Neural progenitor cell (in vitro differentiated cells): ENCODE data around the gene ACMSD. TPM values are rescaled to one million over a fixed set of nuclear protein-coding genes. Genes with fewer than 3 reads are reported as not detected.

Source experiments
- DNase-seq: peaks from one replicate; pipeline ENCODE4 v3.0.0-alpha.2; 2016; ENCODE audit warnings: low spot score
- H2AFZ ChIP-seq: fragments of 200-600 bp; sonication (generic); replicated peaks from 2 replicates; pipeline ENCODE4 v1.6.1; 2016; ENCODE audit warnings: antibody characterized with exemption
- H3F3A ChIP-seq: fragments of 200-600 bp; sonication (generic); 2 replicates; pipeline ENCODE4 v1.6.1; 2016; ENCODE audit warnings: antibody characterized with exemption, low read depth
- H3K27ac ChIP-seq: fragments of 200-600 bp; sonication (generic); 2 replicates; pipeline ENCODE4 v1.5.1; 2016; ENCODE audit warnings: mild to moderate bottlenecking
- H3K27me3 ChIP-seq: fragments of 200-600 bp; sonication (generic); 2 replicates; pipeline ENCODE4 v1.6.1; 2016; ENCODE audit warnings: mild to moderate bottlenecking, moderate library complexity
- H3K36me3 ChIP-seq: fragments of 200-600 bp; sonication (generic); 2 replicates; pipeline ENCODE4 v1.5.1; 2016
- H3K4me1 ChIP-seq: fragments of 200-600 bp; sonication (generic); 2 replicates; pipeline ENCODE4 v1.6.1; 2016; ENCODE audit warnings: mixed run types
- H3K4me2 ChIP-seq: fragments of 200-600 bp; sonication (generic); 2 replicates; pipeline ENCODE4 v1.6.1; 2016
- H3K4me3 ChIP-seq: fragments of 200-600 bp; sonication (generic); 2 replicates; pipeline ENCODE4 v1.5.1; 2016
- H3K79me2 ChIP-seq: fragments of 200-600 bp; sonication (generic); 2 replicates; pipeline ENCODE4 v1.6.1; 2016; ENCODE audit warnings: low read depth
- H3K9ac ChIP-seq: fragments of 200-600 bp; sonication (generic); 2 replicates; pipeline ENCODE4 v1.6.1; 2016
- H3K9me3 ChIP-seq: fragments of 200-600 bp; sonication (generic); 2 replicates; pipeline ENCODE4 v1.5.1; 2016; ENCODE audit warnings: low read depth
- H4K20me1 ChIP-seq: fragments of 200-600 bp; sonication (generic); 2 replicates; pipeline ENCODE4 v1.6.1; 2016; ENCODE audit warnings: low read depth
- H3K27ac Mint-ChIP-seq: 3 replicates; pipeline ENCODE4 v1.8.0; 2021; ENCODE audit warnings: mixed read lengths
- H3K27me3 Mint-ChIP-seq: 2 replicates; pipeline ENCODE4 v1.8.0; 2022; ENCODE audit warnings: low read depth, mild to moderate bottlenecking, inconsistent platforms, moderate library complexity, mixed read lengths; ENCODE audit not compliant: insufficient read depth
- H3K36me3 Mint-ChIP-seq: 3 replicates; pipeline ENCODE4 v1.8.0; 2021; ENCODE audit warnings: mixed read lengths
- H3K4me1 Mint-ChIP-seq: 3 replicates; pipeline ENCODE4 v1.8.0; 2021; ENCODE audit warnings: mixed read lengths
- H3K4me3 Mint-ChIP-seq: 3 replicates; pipeline ENCODE4 v1.8.0; 2021; ENCODE audit warnings: mild to moderate bottlenecking, moderate library complexity, mixed read lengths
- H3K9me3 Mint-ChIP-seq: 3 replicates; pipeline ENCODE4 v1.8.0; 2020; ENCODE audit warnings: mixed read lengths
- CTCF ChIP-seq: fragments of 200-600 bp; sonication (generic); IDR thresholded peaks from 2 replicates; pipeline ENCODE4 v1.5.1; 2017; ENCODE audit warnings: antibody characterized with exemption, mild to moderate bottlenecking
- EZH2 ChIP-seq: fragments of 200-600 bp; sonication (generic); IDR thresholded peaks from 2 replicates; pipeline ENCODE4 v1.6.1; 2017; ENCODE audit warnings: antibody characterized with exemption, mild to moderate bottlenecking, moderate library complexity
- EZH2phosphoT487 ChIP-seq: fragments of 200-600 bp; sonication (generic); IDR thresholded peaks from 2 replicates; pipeline ENCODE4 v1.6.1; 2017; ENCODE audit warnings: antibody characterized with exemption
- total RNA-seq: library from RNA; depleted of rRNA; stranded (reverse); fragments of >200 nt; gene quantifications from 2 replicates; pipeline ENCODE4 v1.2.3, GENCODE V29; 2015; ENCODE audit warnings: low replicate concordance

The ACMSD gene
- total RNA-seq, 1 donor from 2014 or later: not detected

- Histone ChIP-seq H3K36me3 (no peaks in the 10 kb centered on the region), H3K79me2 (no peaks in the 10 kb centered on the region), H3F3A (no peaks in the 10 kb centered on the region), H2AFZ (no peak overlapping the region), H3K27me3 (no peaks in the 10 kb centered on the region), H3K4me3 (no peak overlapping the region), H3K4me2 (no peak overlapping the region), H3K4me1 (no peaks in the 10 kb centered on the region), H3K9ac (no peak overlapping the region), H3K27ac (no peak overlapping the region), H4K20me1 (no peaks in the 10 kb centered on the region), H3K9me3 (peaks cover 3% of the 10 kb centered on the region)
- Mint-ChIP-seq H3K9me3 (peaks cover 13% of the 10 kb centered on the region), H3K27me3 (no peaks in the 10 kb centered on the region), H3K27ac (no peak overlapping the region), H3K4me3 (no peak overlapping the region), H3K4me1 (no peaks in the 10 kb centered on the region), H3K36me3 (no peaks in the 10 kb centered on the region)
- TF ChIP-seq CTCF (no peak), EZH2 (no peak), EZH2phosphoT487 (no peak)
- no peak for DNase-seq
Measured at GRCh38 chr2:134815741-134816140, 22.7 kb upstream of the ACMSD start.

DNA sequence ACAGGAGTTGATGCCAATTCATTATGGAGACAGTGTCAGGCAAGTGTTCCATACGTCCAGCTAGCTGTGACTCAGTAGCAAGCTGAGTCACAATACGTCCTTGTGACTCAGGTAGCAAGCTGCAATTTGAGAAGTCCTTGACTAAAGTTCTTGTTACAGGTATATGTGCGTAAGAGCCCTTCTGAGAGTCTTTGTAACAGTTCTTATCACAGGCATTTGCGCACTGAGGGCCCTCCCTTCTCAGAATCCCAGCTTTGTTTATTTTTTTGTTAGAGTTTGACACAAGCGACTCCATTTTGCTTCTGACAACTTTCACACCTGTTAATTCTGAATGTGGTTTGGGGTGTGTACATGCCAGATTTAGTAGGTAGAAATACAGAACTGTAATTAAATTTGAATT lies 20.1 kb upstream of the ACMSD start:
- Mint-ChIP-seq H3K4me1 (no peaks in the 10 kb centered on the region), H3K36me3 (no peaks in the 10 kb centered on the region), H3K9me3 (no peaks in the 10 kb centered on the region), H3K27ac (no peak overlapping the region), H3K4me3 (no peak overlapping the region), H3K27me3 (no peaks in the 10 kb centered on the region)
- no peak for TF ChIP-seq CTCF
- no peak for TF ChIP-seq EZH2
- no peak for TF ChIP-seq EZH2phosphoT487
- Histone ChIP-seq H2AFZ (no peak overlapping the region), H3F3A (no peaks in the 10 kb centered on the region), H3K36me3 (no peaks in the 10 kb centered on the region), H3K27ac (no peak overlapping the region), H4K20me1 (no peaks in the 10 kb centered on the region), H3K27me3 (no peaks in the 10 kb centered on the region), H3K4me1 (no peaks in the 10 kb centered on the region), H3K79me2 (no peaks in the 10 kb centered on the region), H3K4me3 (no peak overlapping the region), H3K4me2 (no peak overlapping the region), H3K9me3 (no peaks in the 10 kb centered on the region), H3K9ac (no peak overlapping the region)
- no peak for DNase-seq

GRCh38 chr2:134819334-134819733 lies 19.1 kb upstream of the ACMSD start:
- no peaks in the 10 kb centered on the region for H3K36me3 Mint-ChIP-seq
- no peaks in the 10 kb centered on the region for H3F3A ChIP-seq
- no peak overlapping the region for H3K4me3 Mint-ChIP-seq
- H3K79me2 ChIP-seq: no peaks in the 10 kb centered on the region
- no peaks in the 10 kb centered on the region for H3K27me3 ChIP-seq
- H4K20me1 ChIP-seq: no peaks in the 10 kb centered on the region
- no peak overlapping the region for H3K4me3 ChIP-seq
- no peak overlapping the region for H3K4me2 ChIP-seq
- no peak overlapping the region for H2AFZ ChIP-seq
- DNase-seq: no peak
- no peaks in the 10 kb centered on the region for H3K9me3 ChIP-seq
- no peaks in the 10 kb centered on the region for H3K9me3 Mint-ChIP-seq
- no peak overlapping the region for H3K9ac ChIP-seq
- no peaks in the 10 kb centered on the region for H3K4me1 Mint-ChIP-seq
- no peak overlapping the region for H3K27ac Mint-ChIP-seq
- H3K4me1 ChIP-seq: no peaks in the 10 kb centered on the region
- no peaks in the 10 kb centered on the region for H3K27me3 Mint-ChIP-seq
- no peak overlapping the region for H3K27ac ChIP-seq
- no peaks in the 10 kb centered on the region for H3K36me3 ChIP-seq
- TF ChIP-seq EZH2 (no peak), EZH2phosphoT487 (no peak), CTCF (no peak)
